Adipocyte (in vitro differentiated cells): ENCODE measurements around the gene ARHGEF26.

Experiments used
- DNase-seq: peaks from one replicate; pipeline ENCODE4 v3.0.0-alpha.2; 2015; ENCODE audit warnings: low read depth
- H3K27me3 ChIP-seq: replicated peaks from 2 replicates; pipeline ENCODE4 v1.7.0; 2013; ENCODE audit warnings: mild to moderate bottlenecking, low read length, moderate library complexity; ENCODE audit not compliant: control insufficient read depth, insufficient read depth
- H3K36me3 ChIP-seq: 2 replicates; pipeline ENCODE4 v1.7.0; 2013; ENCODE audit warnings: low read length, mild to moderate bottlenecking, moderate library complexity; ENCODE audit not compliant: control insufficient read depth, insufficient read depth, severe bottlenecking
- H3K4me1 ChIP-seq: 2 replicates; pipeline ENCODE4 v1.7.0; 2013; ENCODE audit warnings: mild to moderate bottlenecking, low read length, moderate library complexity; ENCODE audit not compliant: control insufficient read depth, insufficient read depth
- H3K4me3 ChIP-seq: 2 replicates; pipeline ENCODE4 v1.7.0; 2013; ENCODE audit warnings: mild to moderate bottlenecking, low read length, moderate library complexity
- H3K9ac ChIP-seq: 2 replicates; pipeline ENCODE4 v1.7.0; 2013; ENCODE audit warnings: mild to moderate bottlenecking, low read length, moderate library complexity
- H3K9me3 ChIP-seq: 2 replicates; pipeline ENCODE4 v1.7.0; 2013; ENCODE audit warnings: mild to moderate bottlenecking, low read length, moderate library complexity; ENCODE audit not compliant: control insufficient read depth

Gene ARHGEF26

DNA sequence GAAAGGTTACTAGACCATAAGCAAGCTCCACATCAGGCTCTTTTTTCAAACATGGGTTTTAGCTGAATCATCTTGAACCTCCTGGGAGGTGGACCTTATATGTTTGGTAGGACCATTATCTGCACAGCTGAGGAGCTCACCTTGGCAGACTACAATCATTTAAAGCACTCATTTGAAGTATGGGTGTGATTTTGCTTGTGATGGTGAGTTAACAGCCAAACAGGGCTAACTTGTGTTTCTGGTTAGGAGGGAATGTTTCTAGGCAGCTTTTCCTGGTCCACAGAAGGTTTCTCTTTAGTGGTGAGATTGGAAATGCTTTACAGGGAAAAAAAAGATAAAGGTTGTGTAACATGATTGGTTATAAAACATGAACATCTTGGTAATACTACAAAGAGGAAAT, 61.8 kb downstream of the ARHGEF26 start:
- Histone ChIP-seq H3K4me3 (no peak overlapping the region), H3K36me3 (peaks cover 2% of the 10 kb centered on the region), H3K4me1 (peaks cover 10% of the 10 kb centered on the region), H3K27me3 (no peaks in the 10 kb centered on the region), H3K9ac (no peak overlapping the region), H3K9me3 (no peaks in the 10 kb centered on the region)
- no peak for DNase-seq

DNA sequence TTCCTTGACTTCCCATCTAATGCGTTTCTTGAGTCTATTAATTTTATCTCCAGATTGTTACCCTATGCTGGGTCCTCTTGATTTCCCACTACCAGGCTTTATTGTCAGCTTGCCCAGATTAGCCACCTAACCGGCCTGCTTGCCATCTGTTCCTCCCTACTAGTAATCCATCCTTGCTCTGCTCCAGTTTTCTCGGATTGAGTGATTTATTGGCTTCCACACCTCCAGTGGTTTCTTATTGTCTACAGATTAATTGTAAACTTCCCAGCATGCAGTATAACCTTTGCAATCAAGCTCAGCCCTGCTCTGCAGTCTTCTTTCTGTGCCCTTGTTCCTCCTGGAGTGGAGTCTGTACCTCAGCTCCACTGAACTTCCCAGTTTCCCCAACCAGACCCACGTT, 63.4 kb downstream of the ARHGEF26 start:
- H3K4me3 ChIP-seq: no peak overlapping the region
- peaks cover 12% of the 10 kb centered on the region for H3K36me3 ChIP-seq
- peaks cover 10% of the 10 kb centered on the region for H3K4me1 ChIP-seq
- DNase-seq: no peak
- H3K9ac ChIP-seq: no peak overlapping the region
- H3K27me3 ChIP-seq: no peaks in the 10 kb centered on the region
- no peaks in the 10 kb centered on the region for H3K9me3 ChIP-seq

DNA sequence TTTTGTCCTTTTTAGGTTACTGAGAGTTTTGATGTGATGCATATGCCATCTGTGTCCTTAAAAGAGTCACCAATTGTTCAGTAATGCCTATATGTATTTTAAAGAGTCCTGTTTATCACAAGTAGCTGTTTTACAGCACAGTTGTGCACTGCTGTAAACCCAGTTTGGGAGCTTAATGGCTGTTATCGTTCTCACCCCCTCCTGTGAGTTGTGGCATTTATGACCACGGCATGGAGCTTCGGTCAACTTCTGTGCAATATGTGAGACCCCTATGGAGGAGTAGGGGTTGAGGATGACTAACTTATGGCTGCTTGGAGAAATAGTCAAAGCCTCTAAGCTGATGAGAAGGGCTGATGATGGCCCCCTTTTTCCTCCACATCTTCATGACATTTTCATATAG, 67.2 kb downstream of the ARHGEF26 start:
- Histone ChIP-seq H3K9ac (no peak overlapping the region), H3K36me3 (peaks cover 18% of the 10 kb centered on the region), H3K27me3 (no peaks in the 10 kb centered on the region), H3K4me3 (no peak overlapping the region), H3K9me3 (no peaks in the 10 kb centered on the region), H3K4me1 (no peaks in the 10 kb centered on the region)
- no peak for DNase-seq

DNA sequence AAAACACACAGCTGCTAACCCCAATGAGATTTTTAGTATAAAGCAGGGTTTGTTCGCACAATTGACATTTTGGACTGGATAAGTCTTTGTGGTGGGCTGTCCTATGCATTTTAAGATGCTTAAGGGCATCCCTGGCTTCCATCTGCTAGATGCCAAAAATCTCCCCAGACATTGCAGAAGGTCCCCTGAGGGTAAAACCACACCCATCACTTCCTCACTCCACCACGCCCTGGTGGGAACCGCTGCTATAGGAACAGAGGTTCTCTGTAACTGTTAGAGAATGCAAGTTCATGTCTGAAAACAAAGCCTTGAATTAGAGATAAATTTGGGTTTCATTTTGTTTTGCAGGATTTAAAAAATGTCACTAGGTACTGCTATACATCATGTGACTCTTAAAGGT, 67.7 kb downstream of the ARHGEF26 start:
- Histone ChIP-seq H3K9ac (no peak overlapping the region), H3K27me3 (no peaks in the 10 kb centered on the region), H3K9me3 (no peaks in the 10 kb centered on the region), H3K36me3 (peaks cover 18% of the 10 kb centered on the region), H3K4me1 (no peaks in the 10 kb centered on the region), H3K4me3 (no peak overlapping the region)
- peak; percentile 8 for DNase-seq

DNA sequence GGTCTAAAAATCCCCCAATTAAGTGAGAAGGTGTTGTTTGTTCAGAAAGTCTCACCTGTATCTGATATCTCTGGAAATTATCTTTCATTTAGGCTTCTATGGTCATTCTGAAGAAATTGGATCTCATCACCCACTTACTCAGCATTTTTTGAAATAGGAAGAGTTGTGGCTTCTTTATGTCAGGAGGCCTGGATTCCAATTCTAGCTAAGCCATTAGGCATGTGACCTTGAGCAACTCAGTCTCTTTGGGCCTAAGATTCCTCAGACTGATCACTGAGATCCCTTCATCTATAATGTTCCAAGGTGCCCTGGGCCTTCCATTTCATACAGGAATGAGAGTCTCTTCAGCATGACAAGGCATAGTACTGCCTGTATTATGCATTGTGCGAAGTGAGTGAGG, 70.3 kb downstream of the ARHGEF26 start:
- Histone ChIP-seq H3K9me3 (no peaks in the 10 kb centered on the region), H3K36me3 (peaks cover 40% of the 10 kb centered on the region), H3K4me1 (no peaks in the 10 kb centered on the region), H3K27me3 (no peaks in the 10 kb centered on the region), H3K4me3 (no peak overlapping the region), H3K9ac (no peak overlapping the region)
- no peak for DNase-seq

DNA sequence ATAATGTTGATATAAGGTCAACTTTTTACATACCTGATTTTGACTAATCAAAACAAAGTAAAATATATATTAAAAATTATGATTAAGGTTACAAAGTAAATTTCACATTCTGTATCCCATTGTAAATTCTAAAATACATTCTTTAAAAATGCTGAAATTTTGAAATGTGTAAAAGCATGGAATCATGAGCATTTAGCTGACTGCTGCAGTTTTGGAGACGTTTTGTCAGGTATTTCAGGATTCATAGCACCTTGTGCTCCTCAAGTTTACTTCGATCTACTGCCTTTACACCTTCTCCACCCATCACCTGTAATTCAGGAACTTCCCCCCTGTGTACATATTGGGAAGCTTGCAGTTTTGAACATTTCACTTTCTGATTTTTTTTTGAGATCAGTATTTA, 71.0 kb downstream of the ARHGEF26 start:
- Histone ChIP-seq H3K36me3 (peaks cover 47% of the 10 kb centered on the region), H3K9ac (no peak overlapping the region), H3K27me3 (no peaks in the 10 kb centered on the region), H3K4me1 (no peaks in the 10 kb centered on the region), H3K9me3 (no peaks in the 10 kb centered on the region), H3K4me3 (no peak overlapping the region)
- no peak for DNase-seq

DNA sequence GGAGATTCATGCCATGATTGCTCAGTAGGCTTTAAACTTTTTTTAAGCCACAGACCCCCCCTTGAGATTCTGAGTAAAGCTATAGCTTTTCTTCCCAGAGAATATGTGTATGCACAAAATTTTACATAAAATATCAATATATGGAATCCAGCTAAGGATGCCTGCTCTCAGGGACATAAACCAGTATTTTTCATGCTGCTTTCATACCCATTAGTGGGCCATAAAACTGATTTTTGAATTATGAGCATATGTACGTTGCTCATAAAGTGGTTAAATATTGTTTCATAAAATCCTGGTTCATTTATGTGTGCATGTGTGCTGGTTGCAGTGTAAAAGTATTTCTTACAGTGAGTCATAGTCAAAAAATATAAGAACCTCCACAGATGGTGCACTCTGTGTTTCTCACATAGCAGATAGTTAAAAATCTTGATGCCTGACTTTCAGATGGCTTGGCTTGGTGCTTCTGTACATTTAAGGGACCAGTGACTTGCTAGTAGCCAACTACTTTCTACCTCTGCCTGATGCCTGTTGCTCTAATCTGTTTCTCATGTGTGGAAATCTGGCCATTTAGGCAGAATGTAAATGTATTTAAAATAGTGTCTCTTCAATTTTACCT, 71.9 kb downstream of the ARHGEF26 start:
- peak; percentile 16 for DNase-seq
- Histone ChIP-seq H3K36me3 (peaks cover 47% of the 10 kb centered on the region), H3K9ac (no peak overlapping the region), H3K27me3 (no peaks in the 10 kb centered on the region), H3K4me1 (no peaks in the 10 kb centered on the region), H3K9me3 (no peaks in the 10 kb centered on the region), H3K4me3 (no peak overlapping the region)

DNA sequence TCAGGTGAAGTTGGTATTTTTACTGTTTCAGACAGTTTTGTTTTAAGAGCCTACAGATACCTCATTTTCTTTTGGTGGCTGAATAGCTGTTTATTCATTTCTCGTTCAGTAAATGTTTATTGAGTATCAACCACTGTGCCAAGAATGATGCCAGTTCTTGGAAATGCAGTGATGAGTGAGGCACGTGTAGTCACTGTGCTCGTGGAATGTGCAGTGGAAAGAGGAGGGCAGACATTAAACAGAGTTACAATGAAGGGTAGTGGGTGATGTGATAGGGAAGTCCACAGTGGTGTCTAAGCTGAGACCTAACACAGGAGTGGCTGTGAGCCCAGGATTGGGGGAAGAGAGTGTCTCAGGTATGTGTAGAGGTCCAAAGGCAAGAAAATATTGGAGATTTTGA, 73.7 kb downstream of the ARHGEF26 start:
- Histone ChIP-seq H3K27me3 (no peaks in the 10 kb centered on the region), H3K4me1 (no peaks in the 10 kb centered on the region), H3K9ac (no peak overlapping the region), H3K36me3 (peaks cover 43% of the 10 kb centered on the region), H3K4me3 (no peak overlapping the region), H3K9me3 (no peaks in the 10 kb centered on the region)
- DNase-seq: no peak

DNA sequence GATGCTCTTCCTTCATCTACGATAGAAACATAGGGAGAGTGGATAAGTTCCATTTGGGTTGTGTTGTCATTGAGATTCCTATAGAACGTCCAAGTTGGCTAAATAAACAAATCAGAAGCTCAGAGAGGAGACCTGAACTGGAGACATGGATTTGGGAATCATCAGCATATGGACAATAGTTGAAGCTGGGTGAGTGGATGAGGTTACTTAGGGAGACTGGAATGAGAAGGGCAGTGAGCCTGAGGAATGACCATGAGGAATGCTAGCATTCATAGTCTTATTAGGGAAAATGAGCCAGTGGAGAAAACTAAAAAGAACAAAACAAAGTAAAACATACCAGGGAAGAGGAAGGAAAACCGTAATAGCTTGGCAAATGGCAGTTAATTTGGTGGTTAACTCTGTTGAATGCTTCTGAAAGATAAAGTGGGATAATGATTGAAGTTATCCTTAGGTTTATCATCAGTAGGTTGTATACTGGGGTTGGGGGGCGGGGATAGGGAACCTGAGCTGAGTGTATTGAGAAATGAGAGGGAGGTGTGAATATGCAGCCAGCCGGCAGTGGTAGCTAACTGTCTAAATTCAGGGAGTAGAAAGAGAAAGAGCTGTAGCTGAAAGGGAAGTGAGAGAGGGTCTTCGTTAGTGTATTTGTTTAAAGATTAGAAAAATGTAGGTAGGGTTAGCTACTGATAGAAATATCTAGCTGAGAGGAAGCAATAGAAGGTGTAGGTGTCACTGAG, 74.6 kb downstream of the ARHGEF26 start:
- no peak for DNase-seq
- H3K36me3 ChIP-seq: peaks cover 43% of the 10 kb centered on the region
- H3K4me3 ChIP-seq: no peak overlapping the region
- H3K9ac ChIP-seq: no peak overlapping the region
- H3K4me1 ChIP-seq: no peaks in the 10 kb centered on the region
- no peaks in the 10 kb centered on the region for H3K27me3 ChIP-seq
- H3K9me3 ChIP-seq: no peaks in the 10 kb centered on the region

DNA sequence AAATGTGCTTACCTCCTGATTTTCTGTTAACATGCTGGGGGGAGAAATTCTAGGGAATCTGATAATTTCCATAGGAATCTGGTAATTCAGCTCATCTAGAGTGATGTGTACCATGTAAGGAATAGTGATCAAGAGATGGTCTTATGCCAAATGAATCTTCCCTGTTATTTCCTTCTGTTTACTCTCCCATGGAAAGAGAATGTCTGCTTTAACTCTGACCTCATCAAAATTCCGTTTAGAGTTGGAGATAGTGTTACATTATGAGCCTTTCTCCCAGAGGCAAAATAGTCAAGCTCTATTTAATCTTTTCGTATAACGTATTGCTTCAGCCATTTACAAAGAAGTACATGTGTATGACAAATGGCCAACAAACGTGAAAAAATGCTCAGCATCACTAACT, 76.6 kb downstream of the ARHGEF26 start:
- no peak overlapping the region for H3K4me3 ChIP-seq
- H3K9ac ChIP-seq: no peak overlapping the region
- peaks cover 37% of the 10 kb centered on the region for H3K36me3 ChIP-seq
- H3K9me3 ChIP-seq: no peaks in the 10 kb centered on the region
- H3K27me3 ChIP-seq: no peaks in the 10 kb centered on the region
- H3K4me1 ChIP-seq: no peaks in the 10 kb centered on the region
- DNase-seq: no peak

DNA sequence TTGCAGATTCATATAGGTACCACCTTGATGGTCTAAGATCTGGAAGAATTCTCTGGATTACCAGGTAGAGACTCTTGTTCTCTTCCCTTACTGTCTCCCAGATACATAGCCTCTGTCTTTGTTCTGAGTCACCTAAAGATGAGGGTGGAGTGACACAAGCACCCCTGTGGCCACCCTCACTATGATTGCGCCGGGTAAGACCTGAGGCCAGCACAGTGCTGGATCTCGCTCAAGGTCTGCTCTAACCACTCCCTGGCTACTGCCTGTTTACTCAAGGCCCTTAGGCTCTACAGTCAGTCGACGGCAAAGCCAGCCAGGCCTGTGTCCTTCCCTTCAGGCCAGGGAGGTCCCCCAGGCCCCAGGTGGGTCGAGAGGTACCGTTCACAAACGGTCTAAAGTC, 88.3 kb downstream of the ARHGEF26 start:
- Histone ChIP-seq H3K4me1 (no peaks in the 10 kb centered on the region), H3K9ac (no peak overlapping the region), H3K36me3 (peaks cover 34% of the 10 kb centered on the region)

DNA sequence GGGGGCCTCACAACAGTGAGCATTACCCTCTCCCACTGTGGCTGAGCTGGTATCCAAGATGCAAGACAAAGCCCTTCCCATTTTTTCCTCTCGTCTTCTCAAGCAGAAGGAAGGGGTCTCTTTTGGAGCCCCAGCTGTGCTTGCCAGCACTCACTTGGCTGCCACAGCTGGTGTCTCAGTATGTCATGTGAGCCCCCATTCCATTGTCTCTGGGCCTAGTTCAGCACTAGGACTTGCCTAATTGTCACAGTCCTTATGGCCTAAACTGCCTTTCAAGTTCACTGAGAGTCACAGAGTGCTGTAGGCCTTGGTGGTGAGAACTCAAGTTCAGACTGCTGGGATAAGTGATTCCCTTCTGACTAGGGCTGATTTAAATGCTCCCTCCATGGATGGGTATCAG, 89.8 kb downstream of the ARHGEF26 start:
- H3K4me1 ChIP-seq: no peaks in the 10 kb centered on the region
- no peak for DNase-seq
- H3K36me3 ChIP-seq: peaks cover 20% of the 10 kb centered on the region
- H3K4me3 ChIP-seq: no peak overlapping the region
- H3K9ac ChIP-seq: no peak overlapping the region
- H3K9me3 ChIP-seq: no peaks in the 10 kb centered on the region
- H3K27me3 ChIP-seq: no peaks in the 10 kb centered on the region

More for the DNA sequence above, 88.3 kb downstream of the ARHGEF26 start:
- no peak for DNase-seq
- Histone ChIP-seq H3K4me3 (no peak overlapping the region), H3K9me3 (peaks cover 7% of the 10 kb centered on the region), H3K27me3 (no peaks in the 10 kb centered on the region)
